Mesodermal cell (in vitro differentiated cells): ENCODE measurements around the gene CLK4.
"Not testable (repeated sequence)": the region's sequence is repeated elsewhere in the genome, so short reads cannot be mapped to it uniquely, and the experiment has no call there.

Source experiments
- H3K27ac ChIP-seq: 2 replicates; pipeline ENCODE4 v1.7.0; 2013; ENCODE audit warnings: mild to moderate bottlenecking, low read depth, low read length, moderate library complexity; ENCODE audit not compliant: severe bottlenecking
- H3K36me3 ChIP-seq: 2 replicates; pipeline ENCODE4 v1.7.1; 2013; ENCODE audit warnings: mild to moderate bottlenecking, low read length, moderate library complexity; ENCODE audit not compliant: control insufficient read depth, insufficient read depth
- H3K4me1 ChIP-seq: one replicate; pipeline ENCODE4 v1.7.1; 2013; ENCODE audit warnings: mild to moderate bottlenecking, low read length; ENCODE audit not compliant: insufficient read depth, control insufficient read depth, poor library complexity, severe bottlenecking
- H3K4me3 ChIP-seq: 2 replicates; pipeline ENCODE4 v1.7.0; 2013; ENCODE audit warnings: low read length, control low read depth, mild to moderate bottlenecking; ENCODE audit not compliant: insufficient read depth, poor library complexity, severe bottlenecking; ENCODE audit errors: extremely low read depth
- H3K9me3 ChIP-seq: 2 replicates; pipeline ENCODE4 v1.7.1; 2013; ENCODE audit warnings: mild to moderate bottlenecking, low read length, moderate library complexity; ENCODE audit not compliant: control insufficient read depth
- WGBS, 2 experiments: methylation state at CpG; one replicate each; pipeline ENCODE4 v1.1.5; 2013; ENCODE audit warnings: missing lambda C conversion rate in 2 of 2; ENCODE audit not compliant: insufficient coverage in 2 of 2; 5-methylcytosine and 5-hydroxymethylcytosine counted together

Gene CLK4

GRCh38 chr5:178585421-178585820 lies 41.4 kb downstream of the CLK4 start:
- 83 to 84% methylated on average over 11 of the region's 11 CpGs for WGBS, 2 experiments
- not testable (repeated sequence) for H3K4me3 ChIP-seq, H3K27ac ChIP-seq

GRCh38 chr5:178583279-178583678 lies 43.6 kb downstream of the CLK4 start:
- H3K4me1 ChIP-seq, result no peaks in the 10 kb centered on the region
- no peaks in the 10 kb centered on the region for H3K9me3 ChIP-seq
- H3K4me3 ChIP-seq, result no peak overlapping the region
- no peaks in the 10 kb centered on the region for H3K36me3 ChIP-seq
- H3K27ac ChIP-seq, result no peak overlapping the region
- 92 to 95% methylated on average over 7 of the region's 8 CpGs for WGBS, 2 experiments

More at GRCh38 chr5:178585421-178585820, 41.4 kb downstream of the CLK4 start:
- H3K4me1 ChIP-seq, H3K9me3 ChIP-seq, H3K36me3 ChIP-seq: not testable (repeated sequence)

DNA sequence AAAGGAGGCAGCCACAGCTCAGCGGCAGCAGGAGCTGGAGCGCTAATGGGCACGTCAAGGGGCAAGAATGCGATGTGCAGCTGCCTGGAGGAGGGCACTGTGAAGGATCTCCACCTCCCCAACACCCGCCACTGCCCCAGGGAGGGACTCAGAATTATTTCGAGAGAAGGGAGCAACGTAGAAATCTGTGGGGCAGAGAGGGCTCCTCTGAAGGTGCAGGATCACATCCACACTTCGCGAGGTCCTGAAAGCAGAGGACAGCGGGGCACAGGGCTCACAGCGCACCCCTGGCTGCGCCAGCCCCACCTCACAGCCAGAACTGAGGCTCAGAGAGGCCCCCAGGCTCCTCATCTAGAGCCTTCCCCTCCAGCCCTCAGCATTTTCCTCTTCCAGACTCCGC lies 44.6 kb downstream of the CLK4 start:
- Histone ChIP-seq H3K36me3 (no peaks in the 10 kb centered on the region), H3K9me3 (no peaks in the 10 kb centered on the region), H3K4me1 (no peaks in the 10 kb centered on the region), H3K4me3 (no peak overlapping the region), H3K27ac (no peak overlapping the region)
- WGBS, 2 experiments, result 87 to 88% methylated on average over 5 to 9 of the region's 13 CpGs

DNA sequence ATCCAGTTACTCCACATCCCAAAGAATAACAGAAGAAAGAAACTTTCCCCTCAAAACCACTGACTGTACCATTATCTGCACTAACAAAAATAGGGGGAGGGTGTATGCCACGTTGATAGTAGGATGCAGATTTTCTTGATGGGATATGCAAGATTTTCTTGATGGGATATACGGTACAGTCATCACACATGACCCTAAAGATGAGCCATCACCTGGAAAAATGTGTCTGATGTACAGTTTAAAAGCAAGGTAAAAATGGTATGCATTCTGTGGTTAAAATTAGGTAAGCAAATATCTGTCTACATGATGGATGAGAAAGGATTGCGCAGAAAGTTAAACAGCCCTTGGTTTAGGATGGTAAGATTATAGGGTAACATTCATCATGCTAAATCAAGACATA lies 45.2 kb downstream of the CLK4 start:
- no peak overlapping the region for H3K4me3 ChIP-seq
- 92 to 93% methylated on average over 2 to 3 of the region's 3 CpGs for WGBS, 2 experiments
- H3K27ac ChIP-seq, result no peak overlapping the region
- H3K9me3 ChIP-seq, result no peaks in the 10 kb centered on the region
- no peaks in the 10 kb centered on the region for H3K36me3 ChIP-seq
- no peaks in the 10 kb centered on the region for H3K4me1 ChIP-seq

DNA sequence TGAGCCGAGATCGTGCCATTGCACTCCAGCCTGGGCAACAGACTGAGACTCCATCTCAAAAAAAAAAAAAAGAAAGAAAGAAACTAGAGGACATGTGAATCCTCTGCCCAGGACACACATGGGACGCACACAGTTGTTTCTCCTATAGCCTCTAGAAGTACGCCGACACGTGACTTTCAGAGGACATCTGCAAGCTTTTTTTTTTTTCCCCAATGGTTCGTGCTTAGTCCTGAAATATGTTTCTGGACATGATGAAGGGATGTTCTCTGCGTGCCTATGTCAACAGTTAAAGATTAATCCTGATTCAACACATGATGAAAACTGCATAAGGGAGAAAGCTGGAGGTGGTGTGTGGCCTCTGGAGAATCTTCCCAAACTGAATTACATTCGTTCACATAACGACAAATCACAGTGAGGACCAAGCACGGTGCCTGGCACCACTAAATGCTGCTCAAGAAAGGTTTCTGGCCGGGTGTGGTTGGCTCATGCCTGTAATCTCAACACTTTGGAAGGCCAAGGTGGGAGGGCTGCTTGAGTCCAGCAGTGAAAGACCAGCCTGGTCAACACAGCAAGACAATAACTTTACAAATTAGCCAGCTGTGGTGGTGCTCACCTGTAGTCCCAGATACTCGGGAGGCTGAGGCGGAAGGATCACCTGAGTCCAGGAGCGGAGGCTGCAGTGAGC lies 46.4 kb downstream of the CLK4 start:
- H3K36me3 ChIP-seq, result no peaks in the 10 kb centered on the region
- 85 to 92% methylated on average over 12 to 14 of the region's 15 CpGs for WGBS, 2 experiments
- H3K4me1 ChIP-seq, result no peaks in the 10 kb centered on the region

GRCh38 chr5:178577944-178578343 lies 48.9 kb downstream of the CLK4 start:
- no peak overlapping the region for H3K27ac ChIP-seq
- no peaks in the 10 kb centered on the region for H3K36me3 ChIP-seq
- 87 to 95% methylated on average over 5 to 7 of the region's 7 CpGs for WGBS, 2 experiments
- H3K4me1 ChIP-seq, result no peaks in the 10 kb centered on the region
- no peak overlapping the region for H3K4me3 ChIP-seq
- H3K9me3 ChIP-seq, result no peaks in the 10 kb centered on the region

More for the DNA sequence above, 46.4 kb downstream of the CLK4 start:
- Histone ChIP-seq H3K4me3 (no peak overlapping the region), H3K27ac (no peak overlapping the region), H3K9me3 (no peaks in the 10 kb centered on the region)

DNA sequence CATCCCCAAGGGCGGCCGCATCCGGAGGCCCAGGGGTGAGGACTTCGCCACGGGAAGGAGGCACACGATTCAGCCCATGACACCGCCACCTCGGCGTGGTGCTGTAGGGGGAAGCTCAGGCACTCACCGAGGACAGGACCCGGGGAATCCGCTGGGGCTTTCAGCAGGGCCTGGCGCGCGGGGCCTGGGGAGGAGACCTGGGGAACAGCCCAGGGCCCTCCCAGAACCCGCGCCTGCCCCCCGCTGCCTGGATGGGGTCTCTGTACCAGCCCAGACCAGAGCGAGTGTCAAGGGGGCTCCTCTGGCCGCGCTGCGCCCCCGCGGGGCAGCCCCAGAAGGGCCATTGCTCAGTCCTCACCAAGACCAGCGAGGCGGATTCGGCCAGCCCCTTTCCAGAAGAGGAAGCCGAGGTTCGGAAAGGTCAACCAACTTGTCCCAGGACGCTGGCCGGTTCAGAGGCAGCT lies 49.4 kb downstream of the CLK4 start:
- peaks cover 5% of the 10 kb centered on the region for H3K9me3 ChIP-seq
- H3K27ac ChIP-seq, result no peak overlapping the region
- WGBS, 2 experiments, result 35 to 40% methylated on average over 27 to 30 of the region's 31 CpGs
- no peaks in the 10 kb centered on the region for H3K4me1 ChIP-seq
- H3K4me3 ChIP-seq, result peak overlapping the region; percentile 28
- H3K36me3 ChIP-seq, result no peaks in the 10 kb centered on the region

DNA sequence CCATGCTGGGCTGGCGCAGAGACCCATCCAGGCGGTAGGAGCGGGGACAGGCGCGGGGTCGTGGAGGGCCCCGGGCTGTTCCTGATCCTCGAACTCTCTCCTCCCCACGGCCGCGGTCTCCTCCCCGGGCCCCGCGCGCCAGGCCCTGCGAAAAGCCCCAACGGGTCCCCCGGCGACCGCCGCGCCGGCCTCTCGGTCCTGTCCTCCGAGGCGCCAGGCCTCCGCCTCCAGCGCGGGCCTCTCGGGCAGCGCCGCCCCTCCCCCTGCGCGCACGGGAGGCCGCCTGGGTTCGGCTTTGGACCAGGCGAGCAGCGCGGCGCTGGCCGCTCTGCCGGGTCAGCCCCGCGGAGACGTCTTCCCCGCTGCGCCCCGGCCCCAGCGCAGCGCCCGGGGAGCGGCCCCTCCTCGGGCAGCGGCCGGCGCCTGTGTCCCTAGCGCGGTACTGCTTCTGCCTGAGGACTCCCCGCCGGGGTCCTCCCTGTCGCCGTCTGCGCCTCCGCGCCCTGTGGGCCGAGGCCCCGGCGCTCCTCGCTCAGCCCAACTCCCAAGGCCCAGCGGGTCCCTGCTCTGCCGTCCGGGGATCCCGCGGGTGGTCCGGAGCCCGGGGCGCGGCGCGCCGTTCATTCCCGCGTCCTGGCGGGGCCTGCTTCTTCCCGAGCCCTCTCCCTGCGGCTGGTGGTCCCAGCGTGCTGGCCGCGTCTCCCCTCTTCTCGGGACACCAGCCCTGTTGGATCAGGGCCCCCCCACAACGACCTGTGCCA lies 50.1 kb downstream of the CLK4 start:
- 8 to 9% methylated on average over 67 to 72 of the region's 92 CpGs for WGBS, 2 experiments
- peak overlapping the region; percentile 28 for H3K4me3 ChIP-seq
- peaks cover 7% of the 10 kb centered on the region for H3K9me3 ChIP-seq
- no peaks in the 10 kb centered on the region for H3K36me3 ChIP-seq
- no peaks in the 10 kb centered on the region for H3K4me1 ChIP-seq
- no peak overlapping the region for H3K27ac ChIP-seq

GRCh38 chr5:178573216-178573615 lies 53.6 kb downstream of the CLK4 start:
- Histone ChIP-seq H3K9me3 (peaks cover 7% of the 10 kb centered on the region), H3K36me3 (no peaks in the 10 kb centered on the region), H3K27ac (no peak overlapping the region), H3K4me3 (no peak overlapping the region), H3K4me1 (no peaks in the 10 kb centered on the region)
- WGBS, 2 experiments, result 94% methylated on average over 5 of the region's 7 CpGs

DNA sequence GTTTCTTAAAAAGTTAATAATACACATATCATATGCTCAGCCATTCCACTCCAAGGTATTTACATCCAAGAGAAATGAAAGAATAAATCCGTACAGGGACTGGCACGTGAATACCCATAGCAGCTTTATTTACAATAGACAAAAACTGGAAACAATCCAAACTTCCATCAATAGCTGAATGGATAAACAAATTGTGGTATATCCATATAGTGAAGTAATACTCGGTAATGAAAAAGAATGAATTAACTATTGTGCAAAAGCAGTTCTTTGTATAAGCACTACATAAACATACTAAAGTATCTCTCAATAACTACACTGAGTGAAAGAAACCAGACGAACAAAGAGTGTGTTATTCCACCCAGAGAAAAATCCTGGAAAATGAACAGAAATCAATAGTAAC lies 54.2 kb downstream of the CLK4 start:
- Histone ChIP-seq H3K4me3 (no peak overlapping the region), H3K27ac (no peak overlapping the region), H3K4me1 (no peaks in the 10 kb centered on the region), H3K9me3 (peaks cover 7% of the 10 kb centered on the region), H3K36me3 (no peaks in the 10 kb centered on the region)
- WGBS, 2 experiments, result no CpG with 5 or more reads among the region's 4 CpGs

- Histone ChIP-seq H3K9me3 (peaks cover 7% of the 10 kb centered on the region), H3K36me3 (no peaks in the 10 kb centered on the region), H3K27ac (no peak overlapping the region), H3K4me1 (peaks cover 6% of the 10 kb centered on the region), H3K4me3 (no peak overlapping the region)
- 90% methylated on average over 1 of the region's 2 CpGs; no CpG with 5 or more reads in 1 of the 2 experiments for WGBS, 2 experiments
Observed at GRCh38 chr5:178569485-178569884, 57.4 kb downstream of the CLK4 start.
